Activated T-helper 1 cell treated with anti-CD3 and anti-CD28 coated beads, Interleukin-2, amount 50 U/mL, for 16 hours (primary cell): Measurements from ENCODE around the gene USP49.
"Not testable (repeated sequence)": the region's sequence is repeated elsewhere in the genome, so short reads cannot be mapped to it uniquely, and the experiment has no call there.

ENCODE experiments used
- DNase-seq, 2 donors: peaks; one replicate each; pipeline ENCODE4 v3.0.0-alpha.2; 2020; ENCODE audit warnings: low read depth in 1 of 2, low spot score in 1 of 2

Gene USP49

GRCh38 chr6:41780551-41781365, 114.4 kb downstream of the USP49 start, which contains the start of gene PRICKLE4:
TSS of gene PRICKLE4 (plus strand) at chr6:41780782. CDS start at chr6:41783474, 2,692 bp downstream.
- DNase-seq: no peak

GRCh38 chr6:41779788-41780550, 115.2 kb downstream of the USP49 start, which contains the start of gene FRS3:
TSS of gene FRS3 (minus strand) at chr6:41779900. CDS start at chr6:41776987, 2,913 bp downstream.
- peak; percentile 99 for DNase-seq

- no peak for DNase-seq
Observed at GRCh38 chr6:41779336-41779735, 115.8 kb downstream of the USP49 start.

GRCh38 chr6:41778895-41779294, 116.3 kb downstream of the USP49 start:
- no peak for DNase-seq

- no peak for DNase-seq
Observed at GRCh38 chr6:41777551-41778285, 117.5 kb downstream of the USP49 start.

GRCh38 chr6:41775293-41775882, 119.8 kb downstream of the USP49 start:
- no peak for DNase-seq

- DNase-seq: no peak
Observed at GRCh38 chr6:41774841-41775240, 120.3 kb downstream of the USP49 start.

GRCh38 chr6:41771058-41771983, 123.9 kb downstream of the USP49 start:
- no peak for DNase-seq

- DNase-seq: no peak
Observed at GRCh38 chr6:41770381-41771057, 124.7 kb downstream of the USP49 start.

- no peak for DNase-seq
Observed at GRCh38 chr6:41769376-41769775, 125.8 kb downstream of the USP49 start.

- DNase-seq: no peak
Observed at GRCh38 chr6:41768545-41769308, 126.4 kb downstream of the USP49 start.

- DNase-seq: no peak
Observed at GRCh38 chr6:41767112-41767833, 127.9 kb downstream of the USP49 start.

- not testable (repeated sequence) for DNase-seq
Observed at GRCh38 chr6:41766043-41766664, 129.0 kb downstream of the USP49 start.

- no peak for DNase-seq
Observed at GRCh38 chr6:41763470-41763869, 131.7 kb downstream of the USP49 start.

- no peak for DNase-seq
Observed at GRCh38 chr6:41759905-41760579, 135.1 kb downstream of the USP49 start.

- DNase-seq: no peak
Observed at GRCh38 chr6:41759106-41759904, 135.9 kb downstream of the USP49 start.
